H1 (cell line): ENCODE data around the gene NID2. TPM values are rescaled to one million over a fixed set of nuclear protein-coding genes. Genes with fewer than 3 reads are reported as not detected.

Experiments
- CTCF ChIA-PET: fragments of 300-600 bp; sonication (Branson Sonifier 250); formaldehyde crosslinking; loops from one replicate; lab custom pipeline; 2021; ENCODE audit not compliant: partially characterized antibody; lab: Charles Lee
- POLR2A ChIA-PET: fragments of 300-600 bp; sonication (Branson Sonifier 250); formaldehyde crosslinking; loops from one replicate; lab custom pipeline; 2021; ENCODE audit warnings: inconsistent platforms; ENCODE audit not compliant: partially characterized antibody; lab: Charles Lee
- DNase-seq, 2 experiments: peaks; one replicate each; pipeline versions ENCODE4 v3.0.0 to v3.0.0-alpha.2; 2010 to 2022; ENCODE audit warnings: low spot score in 2 of 2, low read depth in 1 of 2, mixed read lengths in 1 of 2
- FAIRE-seq: peaks from 2 replicates; lab custom pipeline; 2011; peaks lifted over from hg19 to GRCh38; lab: Jason Lieb, UNC
- H2AFZ ChIP-seq: 2 replicates; pipeline ENCODE4 v1.8.1; 2012; ENCODE audit warnings: low read length, inconsistent platforms
- H2AK5ac ChIP-seq: 2 replicates; pipeline ENCODE4 v1.6.1; 2013; ENCODE audit warnings: low read depth, low read length
- H2BK120ac ChIP-seq: replicated peaks from 2 replicates; pipeline ENCODE3; 2013; ENCODE audit warnings: low read depth, low read length, inconsistent platforms
- H2BK12ac ChIP-seq: 2 replicates; pipeline ENCODE4 v1.6.1; 2013; ENCODE audit warnings: low read depth, low read length
- H2BK15ac ChIP-seq: 2 replicates; pipeline ENCODE4 v1.6.1; 2013; ENCODE audit warnings: low read length
- H2BK20ac ChIP-seq: 2 replicates; pipeline ENCODE4 v1.6.1; 2013; ENCODE audit warnings: low read length
- H2BK5ac ChIP-seq: 2 replicates; pipeline ENCODE4 v1.6.1; 2013; ENCODE audit warnings: low read depth, low read length
- H3K14ac ChIP-seq: 2 replicates; pipeline ENCODE4 v1.6.1; 2013; ENCODE audit warnings: inconsistent platforms; ENCODE audit not compliant: insufficient read length
- H3K18ac ChIP-seq: 2 replicates; pipeline ENCODE4 v1.6.1; 2013; ENCODE audit warnings: low read length; ENCODE audit errors: extremely low read depth
- H3K23ac ChIP-seq: 2 replicates; pipeline ENCODE4 v1.6.1; 2013; ENCODE audit warnings: inconsistent platforms; ENCODE audit not compliant: insufficient read length
- H3K23me2 ChIP-seq: 2 replicates; pipeline ENCODE4 v1.6.1; 2013; ENCODE audit warnings: low read depth, low read length
- H3K27ac ChIP-seq: 2 replicates; pipeline ENCODE4 v1.6.1; 2011; ENCODE audit warnings: low read depth, low read length, inconsistent platforms
- H3K27me3 ChIP-seq, 4 experiments: replicated peaks in 1 of 4; 1 replicate in 1 of 4; 2 replicates in 3 of 4; pipeline versions ENCODE4 v1.6.1 to v1.8.1; 2011 to 2013; ENCODE audit warnings: low read length in 3 of 4, mild to moderate bottlenecking in 3 of 4, inconsistent platforms in 2 of 4, mixed read lengths in 2 of 4, moderate library complexity in 1 of 4; ENCODE audit not compliant: control insufficient read depth in 3 of 4, insufficient read depth in 3 of 4; ENCODE audit errors: extremely low read depth in 1 of 4
- H3K36me3 ChIP-seq, 4 experiments: 2 replicates each; pipeline versions ENCODE4 v1.6.1 to v1.8.1; 2011 to 2013; ENCODE audit warnings: mild to moderate bottlenecking in 4 of 4, low read length in 3 of 4, moderate library complexity in 2 of 4, control low read depth in 1 of 4, inconsistent platforms in 1 of 4; ENCODE audit not compliant: insufficient read depth in 4 of 4, control insufficient read depth in 2 of 4
- H3K4ac ChIP-seq: replicated peaks from 2 replicates; pipeline ENCODE3; 2013; ENCODE audit warnings: low read length, low read depth, mixed read lengths, inconsistent platforms; ENCODE audit not compliant: insufficient read length
- H3K4me1 ChIP-seq, 4 experiments: replicated peaks in 1 of 4; 1 replicate in 1 of 4; 2 replicates in 3 of 4; pipeline versions ENCODE4 v1.6.1 to v1.8.1; 2011 to 2013; ENCODE audit warnings: low read length in 3 of 4, inconsistent platforms in 2 of 4, mixed read lengths in 1 of 4; ENCODE audit not compliant: insufficient read depth in 4 of 4, control insufficient read depth in 3 of 4
- H3K4me2 ChIP-seq, 2 experiments: 2 replicates each; pipeline versions ENCODE4 v1.6.1 to v1.8.1; 2011 to 2013; ENCODE audit warnings: low read depth in 2 of 2, low read length in 2 of 2, control low read depth in 1 of 2, inconsistent platforms in 1 of 2, mild to moderate bottlenecking in 1 of 2; ENCODE audit not compliant: insufficient read depth in 1 of 2
- H3K4me3 ChIP-seq, 4 experiments: fragments of 200-600, 300-600 bp in 1 of 4; sonication (generic), shearing (Covaris generic), sonication (Bioruptor Twin) in 1 of 4; 2 replicates each; pipeline versions ENCODE4 v1.5.1 to v1.8.1; 2011 to 2016; ENCODE audit warnings: low read length in 4 of 4, low read depth in 3 of 4, control low read depth in 2 of 4, inconsistent platforms in 2 of 4, mild to moderate bottlenecking in 2 of 4, mixed read lengths in 1 of 4, moderate library complexity in 1 of 4; ENCODE audit not compliant: insufficient read depth in 2 of 4; ENCODE audit errors: extremely low read depth in 1 of 4
- H3K56ac ChIP-seq: replicated peaks from 2 replicates; pipeline ENCODE3; 2013; ENCODE audit warnings: low read depth, mild to moderate bottlenecking, mixed read lengths, low read length, inconsistent platforms; ENCODE audit not compliant: insufficient read length
- H3K79me1 ChIP-seq: 2 replicates; pipeline ENCODE4 v1.6.1; 2013; ENCODE audit warnings: low read depth, low read length, control low read depth
- H3K79me2 ChIP-seq, 2 experiments: 2 replicates each; pipeline versions ENCODE4 v1.6.1 to v1.8.1; 2012 to 2013; ENCODE audit warnings: low read length in 2 of 2, mild to moderate bottlenecking in 2 of 2, inconsistent platforms in 1 of 2; ENCODE audit not compliant: insufficient read depth in 2 of 2, control insufficient read depth in 1 of 2
- H3K9ac ChIP-seq, 4 experiments: replicated peaks in 1 of 4; 1 replicate in 1 of 4; 2 replicates in 3 of 4; pipeline versions ENCODE4 v1.6.1 to v1.8.1; 2011 to 2013; ENCODE audit warnings: low read depth in 3 of 4, low read length in 3 of 4, control low read depth in 2 of 4, mild to moderate bottlenecking in 2 of 4, moderate library complexity in 2 of 4, inconsistent platforms in 1 of 4; ENCODE audit errors: extremely low read depth in 1 of 4
- H3K9me3 ChIP-seq, 2 experiments: 2 replicates each; pipeline versions ENCODE4 v1.6.1 to v1.8.1; 2012 to 2013; ENCODE audit warnings: mild to moderate bottlenecking in 2 of 2, moderate library complexity in 2 of 2, control low read depth in 1 of 2, inconsistent platforms in 1 of 2, low read depth in 1 of 2, low read length in 1 of 2, mixed read lengths in 1 of 2; ENCODE audit not compliant: insufficient read depth in 2 of 2
- H4K20me1 ChIP-seq, 2 experiments: replicated peaks in 1 of 2; 2 replicates each; pipeline versions ENCODE3 to v1.8.1; 2011 to 2013; ENCODE audit warnings: inconsistent platforms in 2 of 2, low read length in 2 of 2, mild to moderate bottlenecking in 1 of 2; ENCODE audit not compliant: insufficient read depth in 2 of 2, control insufficient read depth in 1 of 2
- H4K5ac ChIP-seq: 2 replicates; pipeline ENCODE4 v1.6.1; 2013; ENCODE audit warnings: low read length, low read depth, mixed read lengths, inconsistent platforms; ENCODE audit not compliant: insufficient read length
- H4K8ac ChIP-seq: 2 replicates; pipeline ENCODE4 v1.8.0; 2013; ENCODE audit warnings: mild to moderate bottlenecking, moderate library complexity, low read length, inconsistent platforms; ENCODE audit not compliant: insufficient read depth; ENCODE audit errors: extremely low read depth
- H4K91ac ChIP-seq: replicated peaks from 2 replicates; pipeline ENCODE3; 2013; ENCODE audit warnings: low read length, mixed read lengths, inconsistent platforms; ENCODE audit not compliant: insufficient read length
- CBX8 ChIP-seq: fragments of 300-800, 300-1000 bp; sonication (generic); IDR thresholded peaks from 2 replicates; pipeline ENCODE4 v1.7.1; 2016; ENCODE audit warnings: low read depth, low read length, borderline replicate concordance
- CEBPB ChIP-seq: IDR thresholded peaks from 2 replicates; pipeline ENCODE4 v1.6.1; 2012; ENCODE audit warnings: low read depth, low read length
- CREB1 ChIP-seq: IDR thresholded peaks from 2 replicates; pipeline ENCODE4 v1.6.1; 2012; ENCODE audit warnings: inconsistent platforms
- EZH2 ChIP-seq: fragments of 200-600 bp; sonication (generic); IDR thresholded peaks from 2 replicates; pipeline ENCODE4 v1.7.1; 2012; ENCODE audit warnings: low read depth, mild to moderate bottlenecking, moderate library complexity, low read length, inconsistent platforms; ENCODE audit not compliant: severe bottlenecking
- GABPA ChIP-seq: IDR thresholded peaks from 2 replicates; pipeline ENCODE4 v1.6.1; 2011; ENCODE audit warnings: mild to moderate bottlenecking, low read length, moderate library complexity, borderline replicate concordance; ENCODE audit not compliant: insufficient read depth
- JUN ChIP-seq: IDR thresholded peaks from 2 replicates; pipeline ENCODE4 v1.6.1; 2011; ENCODE audit warnings: low read depth, mild to moderate bottlenecking, improper control_type of control experiment, low read length
- POLR2AphosphoS5 ChIP-seq: IDR thresholded peaks from 2 replicates; pipeline ENCODE4 v1.6.1; 2011; ENCODE audit warnings: low read depth, low read length
- RXRA ChIP-seq: IDR thresholded peaks from 2 replicates; pipeline ENCODE4 v1.6.1; 2011; ENCODE audit warnings: low read depth, mild to moderate bottlenecking, low read length, moderate library complexity; ENCODE audit not compliant: insufficient read depth
- SRF ChIP-seq: IDR thresholded peaks from 2 replicates; pipeline ENCODE4 v1.6.1; 2011; ENCODE audit warnings: mild to moderate bottlenecking, low read depth, low read length, moderate library complexity
- TBP ChIP-seq: IDR thresholded peaks from 2 replicates; pipeline ENCODE4 v1.6.1; 2011; ENCODE audit warnings: low read depth, low read length, improper control_type of control experiment
- WGBS, 2 experiments: shearing (Covaris generic) in 1 of 2; methylation state at CpG; one replicate each; pipeline versions ENCODE4 v1.1.6 to v1.1.7; 2013 to 2015; ENCODE audit warnings: low lambda C conversion rate in 2 of 2, mixed read lengths in 2 of 2, inconsistent platforms in 1 of 2, low coverage in 1 of 2, missing lambda C conversion rate in 1 of 2; ENCODE audit not compliant: insufficient replicate concordance in 2 of 2, insufficient coverage in 1 of 2, insufficient read length in 1 of 2; ENCODE audit errors: extremely low coverage in 1 of 2, missing lambda C conversion rate in 1 of 2; 5-methylcytosine and 5-hydroxymethylcytosine counted together
- polyA plus RNA-seq, 7 experiments: library from polyadenylated mRNA; depleted of rRNA in 3 of 7; stranded (reverse) in 5 of 7; unstranded in 2 of 7; fragments of >200 nt in 5 of 7; fragments of 200-250 nt in 2 of 7; gene quantifications; 1 replicate in 5 of 7; 2 replicates in 1 of 7; 4 replicates in 1 of 7; pipeline versions ENCODE4 v1.2.1 to v1.2.3, GENCODE V29; 2011 to 2013; ENCODE audit warnings: missing spikeins in 2 of 7, mixed read lengths in 2 of 7
- total RNA-seq: library from RNA; stranded (reverse); fragmentation: NEBNext Ultra II Directional; extraction: Animal tissue kit (Norgen Biotek cat#: 25700); gene quantifications from 2 replicates; pipeline ENCODE4 v1.2.1, GENCODE V29; 2021
- TF ChIP-seq, protein P1 (sequence below): IDR thresholded peaks from 2 replicates; pipeline ENCODE4 v1.6.1; 2012; ENCODE audit warnings: inconsistent platforms

The NID2 gene
- total and polyA plus RNA-seq, 2 of the 8 experiments (the other 6 are each of a cell fraction or from before 2014, with no cell fraction given): 6.1 to 12.6 TPM

DNA sequence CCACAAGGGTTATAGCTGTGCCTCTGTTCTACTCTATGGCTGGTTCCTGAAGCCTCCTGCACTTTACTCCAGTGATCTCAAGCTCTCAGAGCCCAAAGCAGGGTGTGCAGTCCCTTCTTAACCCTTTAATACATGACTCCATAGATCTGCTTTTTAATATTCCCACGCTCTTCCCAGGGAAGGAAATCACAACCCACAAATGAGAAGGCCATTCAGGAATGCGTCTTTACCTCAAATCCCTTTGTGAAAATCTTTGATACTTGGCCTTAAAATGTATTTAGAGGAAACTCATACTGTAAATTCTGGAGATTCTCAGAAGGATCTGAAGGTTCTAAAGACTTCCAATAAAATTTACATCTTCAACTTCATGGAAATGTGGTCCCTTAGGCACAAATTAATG is 17.0 kb downstream of the NID2 start:
- H3K23ac ChIP-seq: no peak overlapping the region
- no peak overlapping the region for H2BK120ac ChIP-seq
- H2BK5ac ChIP-seq: no peak overlapping the region
- no peak overlapping the region for H3K27ac ChIP-seq
- peaks cover 0 to 5% (median 1%) of the 10 kb centered on the region in 4 experiments; a peak in 3 of 7 replicates for H3K4me1 ChIP-seq
- no peak overlapping the region for H4K8ac ChIP-seq
- H2BK15ac ChIP-seq: no peak overlapping the region
- FAIRE-seq (no peak), DNase-seq (no peak)
- H3K36me3 ChIP-seq: no peaks in the 10 kb centered on the region
- no peaks in the 10 kb centered on the region for H3K79me1 ChIP-seq
- H3K14ac ChIP-seq: no peak overlapping the region
- no peak overlapping the region for H2BK12ac ChIP-seq
- H2AFZ ChIP-seq: no peak overlapping the region
- H4K20me1 ChIP-seq: no peaks in the 10 kb centered on the region
- no peak overlapping the region for H2BK20ac ChIP-seq
- H3K18ac ChIP-seq: no peak overlapping the region
- ChIA-PET POLR2A (no interaction called here), CTCF (interaction anchor here (0.7 to 10.0 kb wide), 4 partner anchors 9 to 37 kb away, joined by 3 to 135 read pairs (median 8); partner anchors contain the start of gene NID2)
- no peak overlapping the region for H3K56ac ChIP-seq
- H4K91ac ChIP-seq: no peak overlapping the region
- H3K79me2 ChIP-seq: no peaks in the 10 kb centered on the region
- H4K5ac ChIP-seq: no peak overlapping the region
- no peaks in the 10 kb centered on the region for H3K23me2 ChIP-seq
- H3K27me3 ChIP-seq: no peaks in the 10 kb centered on the region
- H3K4me3 ChIP-seq: no peak overlapping the region
- WGBS, 2 experiments: 50% methylated on average over 2 of the region's 2 CpGs; no CpG with 5 or more reads in 1 of the 2 experiments
- H3K4me2 ChIP-seq: no peak overlapping the region
- no peaks in the 10 kb centered on the region for H3K9me3 ChIP-seq
- no peak overlapping the region for H3K9ac ChIP-seq
- no peak overlapping the region for H2AK5ac ChIP-seq
- H3K4ac ChIP-seq: no peak overlapping the region
- no peak for TF ChIP-seq GABPA
- TF ChIP-seq RXRA: no peak
- TF ChIP-seq, protein P1, sequence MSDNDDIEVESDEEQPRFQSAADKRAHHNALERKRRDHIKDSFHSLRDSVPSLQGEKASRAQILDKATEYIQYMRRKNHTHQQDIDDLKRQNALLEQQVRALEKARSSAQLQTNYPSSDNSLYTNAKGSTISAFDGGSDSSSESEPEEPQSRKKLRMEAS: no peak
- no peak for TF ChIP-seq CEBPB
- TF ChIP-seq EZH2: no peak
- no peak for TF ChIP-seq CBX8
- no peak for TF ChIP-seq TBP
- TF ChIP-seq SRF: no peak
- TF ChIP-seq POLR2AphosphoS5: no peak
- TF ChIP-seq JUN: no peak
- no peak for TF ChIP-seq CREB1
